ENCODE results near the gene ATP7B.
A peak's percentile ranks its signal among the peaks of the same experiment; 100 is the strongest.

ATP7B gene

DNA sequence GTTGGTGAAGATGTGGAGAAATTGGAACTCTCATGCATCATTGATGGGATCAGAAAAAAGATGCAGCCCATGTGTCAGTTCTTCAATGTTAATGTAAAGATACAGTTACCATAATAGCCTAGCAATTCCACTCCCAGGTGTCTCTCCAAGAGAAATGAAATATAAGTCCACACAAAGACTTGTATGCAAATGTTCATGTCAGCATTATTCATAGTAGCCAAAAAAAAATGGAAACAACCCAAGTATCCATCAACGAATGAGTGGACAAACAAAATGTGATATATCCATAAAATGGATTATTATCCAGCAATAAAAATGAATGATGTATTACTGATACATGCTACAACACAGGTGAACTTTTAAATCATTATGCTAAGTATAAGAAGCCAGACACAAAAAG lies 110.8 kb downstream of the ATP7B start:
- DNase-seq (ENCODE audit: low read depth in 3 of 3, low spot score in 1 of 3), result no peak

GRCh38 chr13:51895906-51896888 lies 115.1 kb downstream of the ATP7B start:
- DNase-seq (ENCODE audit: low read depth in 3 of 3, low spot score in 1 of 3), result peak in 1 of 3 donors; percentile 16

DNA sequence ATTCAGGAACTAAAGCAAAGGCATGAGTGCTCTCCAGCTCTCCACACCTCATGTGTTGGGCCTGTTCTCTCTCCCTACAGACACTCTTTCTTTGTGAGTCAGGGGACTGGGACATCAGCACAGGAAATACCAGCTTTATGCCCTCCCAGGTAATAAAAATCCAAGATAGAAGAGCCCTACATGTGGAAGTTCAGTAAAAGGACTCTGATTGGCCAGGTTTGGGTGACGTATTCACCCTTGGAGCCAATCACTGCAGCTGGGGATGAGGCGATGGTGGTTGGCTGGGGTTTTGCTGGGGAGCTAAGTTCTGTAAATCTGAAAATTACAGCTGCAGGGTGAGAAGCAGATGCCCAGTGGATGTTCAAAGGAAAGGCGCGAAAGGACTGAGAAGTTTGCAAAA lies 117.0 kb downstream of the ATP7B start:
- no peak for DNase-seq (ENCODE audit: low read depth in 3 of 3, low spot score in 1 of 3)

- no peak for DNase-seq (ENCODE audit: low read depth in 3 of 3, low spot score in 1 of 3)
Observed at GRCh38 chr13:51892657-51893056, 118.6 kb downstream of the ATP7B start.

DNA sequence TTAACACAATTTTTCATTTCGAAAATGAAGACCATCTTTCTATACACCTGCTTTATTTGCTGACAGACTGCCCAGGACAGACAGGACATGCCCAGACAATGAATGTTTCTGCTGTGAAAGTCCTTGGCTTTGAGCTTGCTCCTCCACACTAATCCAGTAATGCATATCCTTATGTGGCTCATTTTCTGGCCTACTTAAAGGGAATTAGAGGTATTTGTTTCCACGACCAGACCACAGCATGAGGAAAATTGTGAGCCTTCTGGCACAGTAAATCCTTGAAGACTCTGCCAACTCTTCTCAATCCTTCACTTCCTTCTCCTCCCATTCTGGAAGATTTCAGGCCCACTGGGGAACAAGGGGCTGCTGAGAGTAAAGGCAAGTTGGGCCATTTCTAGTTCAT lies 123.8 kb downstream of the ATP7B start:
- no peak for DNase-seq (ENCODE audit: low read depth in 3 of 3, low spot score in 1 of 3)

GRCh38 chr13:51885651-51886050 lies 125.6 kb downstream of the ATP7B start:
- DNase-seq (ENCODE audit: low read depth in 3 of 3, low spot score in 1 of 3), result no peak

GRCh38 chr13:51883226-51883600 lies 128.0 kb downstream of the ATP7B start:
- no peak for DNase-seq (ENCODE audit: low read depth in 3 of 3, low spot score in 1 of 3)

Measured in stimulated activated CD4-positive, alpha-beta T cell treated with anti-CD3 and anti-CD28 coated beads, TNF-alpha, amount 100 ng/mL, for 1 hour (primary cell).